HG03139 (cell line): ENCODE data around the gene ERI3.

Experiments
- ATAC-seq: cut with Tn5 transposase; IDR thresholded peaks from one replicate; pipeline ENCODE4 v1.9.1; 2021; ENCODE audit not compliant: unreplicated experiment

The ERI3 gene

DNA sequence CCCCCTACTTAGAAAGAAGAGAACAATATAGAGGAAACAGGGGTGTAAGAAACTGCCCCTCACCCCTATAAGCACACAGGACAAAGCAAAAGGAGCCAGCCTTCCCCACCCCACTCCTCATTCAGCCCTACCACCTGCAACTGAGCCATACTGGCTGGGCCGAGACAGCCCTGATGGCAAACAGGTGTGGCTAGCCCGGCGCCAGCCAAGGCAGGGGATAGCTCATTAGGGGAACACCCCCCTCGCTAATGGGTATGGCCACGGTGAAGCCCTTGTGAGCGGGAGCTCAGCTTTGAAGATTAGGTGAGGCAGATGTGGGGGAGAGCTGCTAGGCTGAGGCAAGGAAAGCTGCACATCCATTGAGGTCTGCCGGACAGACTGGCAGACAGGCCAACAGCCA is 65.5 kb downstream of the ERI3 start:
- ATAC-seq: no peak

DNA sequence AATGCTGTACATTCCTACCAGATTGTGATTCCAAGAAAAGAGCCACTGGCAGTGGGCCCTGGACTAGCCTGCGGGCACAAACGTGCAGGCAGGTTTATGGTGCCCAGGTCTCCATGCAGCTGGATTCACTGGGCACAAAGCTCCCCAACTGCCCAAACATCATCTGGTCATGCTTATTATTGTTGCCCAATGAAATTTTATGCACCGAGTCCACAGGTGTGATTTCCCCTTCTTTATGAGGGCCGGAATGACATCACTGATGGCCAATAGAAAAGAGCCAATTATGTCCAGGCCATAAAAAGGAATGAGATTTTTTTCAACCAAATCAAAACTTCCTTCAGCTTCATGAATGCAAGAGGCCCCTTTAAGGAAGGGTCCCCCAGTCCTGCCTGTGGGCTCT is 66.2 kb downstream of the ERI3 start:
- no peak for ATAC-seq

DNA sequence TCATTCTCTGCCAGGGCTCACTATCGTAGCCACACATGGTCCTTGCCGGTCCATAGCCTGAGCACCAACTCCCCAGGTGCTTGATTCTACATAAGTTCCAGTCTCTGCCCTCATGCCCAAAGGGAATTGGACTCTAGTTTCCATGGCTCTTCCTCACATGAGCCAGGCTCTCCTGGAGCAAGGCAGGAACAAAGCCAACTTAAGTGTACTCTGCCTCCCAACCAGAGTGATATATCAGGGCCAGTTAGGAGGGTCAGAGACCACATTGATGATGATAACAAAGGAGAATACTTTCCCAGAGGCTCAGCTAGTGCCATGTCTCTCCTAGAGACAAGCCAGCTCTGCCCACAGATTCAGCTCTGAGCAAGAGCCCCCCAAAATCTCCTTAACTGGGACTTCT is 70.9 kb downstream of the ERI3 start:
- no peak for ATAC-seq

GRCh38 chr1:44283524-44284173 is 71.4 kb downstream of the ERI3 start:
- no peak for ATAC-seq

- no peak for ATAC-seq
Observed at GRCh38 chr1:44282704-44283426, 72.2 kb downstream of the ERI3 start.

- ATAC-seq: no peak
Observed at GRCh38 chr1:44281962-44282703, 72.9 kb downstream of the ERI3 start.

GRCh38 chr1:44276901-44277300 is 78.2 kb downstream of the ERI3 start:
- ATAC-seq: no peak

DNA sequence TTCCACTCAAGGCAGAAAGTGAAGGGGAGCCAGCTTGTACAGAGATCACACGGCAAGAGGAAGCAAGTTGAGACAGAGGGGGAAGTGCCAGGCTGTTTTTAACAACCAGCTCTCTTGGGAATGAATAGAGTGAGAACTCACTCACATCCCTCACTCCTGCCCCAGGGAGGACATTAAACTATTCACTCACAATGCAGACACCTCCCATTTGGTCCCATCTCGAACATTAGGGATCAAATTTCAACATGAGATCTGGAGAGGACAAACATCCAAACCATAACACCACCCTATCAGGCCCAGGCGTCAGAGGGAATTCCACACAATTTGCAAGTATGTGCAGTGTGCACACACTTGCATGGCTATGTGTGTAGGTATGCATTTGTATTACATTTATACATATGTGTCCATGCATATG is 79.1 kb downstream of the ERI3 start:
- no peak for ATAC-seq

GRCh38 chr1:44275296-44275962 is 79.6 kb downstream of the ERI3 start:
- ATAC-seq: no peak

GRCh38 chr1:44273560-44274350 is 81.3 kb downstream of the ERI3 start:
- ATAC-seq: no peak

DNA sequence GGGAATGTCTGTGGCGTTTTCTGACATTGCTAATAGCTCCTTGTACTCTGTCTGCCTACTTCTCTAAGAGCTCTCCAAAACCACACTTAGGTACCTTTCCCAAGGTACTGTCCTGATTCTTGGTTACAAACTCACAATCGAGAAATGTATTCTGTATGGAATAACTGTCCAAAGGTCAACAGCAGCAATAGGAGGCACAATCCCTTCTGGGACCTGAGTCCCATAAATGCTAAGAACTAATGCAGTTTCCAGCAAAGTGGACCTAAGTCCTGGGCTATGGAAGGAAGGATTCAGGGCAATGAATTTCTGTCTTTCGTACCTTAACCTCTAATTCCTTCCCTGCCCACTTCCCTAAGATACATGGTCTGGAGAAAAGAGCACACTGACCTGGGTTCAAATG is 82.1 kb downstream of the ERI3 start:
- ATAC-seq: no peak

DNA sequence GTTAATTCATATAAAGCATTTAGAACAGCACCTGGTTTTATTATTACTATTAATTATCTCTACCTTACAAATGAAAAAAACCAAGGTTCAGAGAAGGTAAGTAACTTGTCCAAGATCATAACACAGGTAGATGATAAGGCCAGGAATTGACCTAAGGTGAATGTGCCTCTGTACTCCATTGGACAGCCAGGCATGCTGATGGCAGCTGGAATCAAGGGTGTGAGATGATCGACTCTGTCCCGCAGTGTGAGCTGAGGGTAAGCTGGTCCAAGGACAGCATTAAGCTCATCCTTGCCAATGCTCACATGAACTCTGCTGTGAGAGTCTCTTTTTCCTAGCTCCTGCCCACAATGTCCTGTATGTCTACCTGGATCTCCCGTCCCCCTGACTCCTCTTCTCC is 83.4 kb downstream of the ERI3 start:
- ATAC-seq: no peak

GRCh38 chr1:44270686-44271628 is 84.1 kb downstream of the ERI3 start:
- no peak for ATAC-seq

- ATAC-seq: no peak
Observed at GRCh38 chr1:44268054-44268453, 87.0 kb downstream of the ERI3 start.

DNA sequence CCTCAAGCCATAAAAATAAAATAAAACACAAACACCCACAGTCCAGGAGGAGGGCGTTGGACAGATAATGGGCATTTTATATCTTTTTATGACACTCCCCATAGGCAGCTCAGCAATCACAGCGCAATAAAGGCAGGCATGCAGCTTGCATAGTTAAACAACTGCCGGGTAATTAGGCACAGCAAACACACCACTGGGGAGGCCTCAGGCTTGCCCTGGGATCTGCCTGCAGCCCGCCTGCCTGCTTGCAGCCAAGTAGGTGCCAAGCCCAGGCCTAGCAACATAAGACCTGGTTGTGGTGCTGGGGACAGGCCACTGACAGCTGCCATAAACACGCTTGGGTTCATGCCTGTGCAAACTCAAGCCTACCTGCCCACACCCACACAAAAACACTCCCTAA is 87.6 kb downstream of the ERI3 start:
- ATAC-seq: no peak

- ATAC-seq: no peak
Observed at GRCh38 chr1:44266400-44267344, 88.4 kb downstream of the ERI3 start.

DNA sequence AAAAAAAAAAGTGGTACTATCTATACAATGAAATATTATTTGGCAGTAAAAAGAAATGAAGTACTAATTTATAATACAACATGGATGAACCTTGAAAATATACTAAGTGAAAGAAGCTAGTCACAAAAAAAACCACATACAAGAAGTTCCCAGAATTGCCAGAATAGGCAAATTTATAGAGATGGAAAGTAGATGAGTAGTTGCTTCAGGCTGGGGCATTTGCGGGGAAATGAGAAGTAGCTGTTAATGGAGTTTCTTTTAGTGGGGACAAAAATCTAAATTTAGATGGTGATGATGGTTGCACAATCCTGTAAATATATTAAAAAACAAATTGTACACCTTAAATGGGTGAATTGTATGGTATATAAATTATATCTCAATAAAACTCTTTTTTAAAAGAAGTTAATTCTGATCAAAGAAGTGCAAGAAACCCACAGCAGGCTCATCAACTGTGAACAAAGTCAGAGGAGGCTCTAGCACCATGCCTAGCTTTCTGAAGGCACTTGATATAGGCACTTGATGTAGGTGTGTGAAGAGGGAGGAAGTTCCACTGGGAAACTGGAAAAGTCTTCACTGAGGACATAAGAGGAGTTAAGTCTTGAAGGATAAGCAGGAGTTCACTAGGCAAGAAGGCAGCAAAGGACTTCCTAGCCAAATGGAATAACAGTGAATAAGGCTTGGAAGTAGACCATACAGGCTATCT is 89.2 kb downstream of the ERI3 start:
- no peak for ATAC-seq

DNA sequence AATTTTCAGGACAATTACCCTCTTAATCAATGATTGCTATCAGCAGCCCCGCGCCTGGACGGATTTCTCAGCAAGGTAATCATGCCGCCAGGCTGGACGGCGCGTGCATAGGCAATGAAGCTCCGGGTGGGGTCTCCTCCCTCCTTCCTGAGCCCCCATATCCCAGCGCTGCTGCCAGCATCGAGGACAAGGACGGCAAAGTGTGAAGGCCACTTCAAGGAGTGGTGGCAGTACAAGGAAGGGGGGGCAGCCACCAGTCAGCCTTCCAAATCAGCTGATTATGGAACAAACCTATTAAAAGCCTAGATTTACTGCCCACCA is 90.6 kb downstream of the ERI3 start:
- no peak for ATAC-seq
